KMS-11 (cell line): ENCODE data around the gene ATG10.

Source experiments
- H2AFZ ChIP-seq: fragments of 200-600 bp; sonication (generic); 2 replicates; pipeline ENCODE4 v1.6.1; 2016; ENCODE audit warnings: antibody characterized with exemption, mixed run types, low read depth
- H3K27ac ChIP-seq: fragments of 200-600 bp; sonication (generic); 2 replicates; pipeline ENCODE4 v1.6.1; 2016; ENCODE audit warnings: mild to moderate bottlenecking, mixed run types
- H3K27me3 ChIP-seq: fragments of 200-600 bp; sonication (generic); 2 replicates; pipeline ENCODE4 v1.6.1; 2017; ENCODE audit warnings: mild to moderate bottlenecking, low read depth, mixed run types, moderate library complexity; ENCODE audit not compliant: insufficient read depth
- H3K36me3 ChIP-seq: fragments of 200-600 bp; sonication (generic); 2 replicates; pipeline ENCODE4 v1.6.1; 2017; ENCODE audit warnings: mild to moderate bottlenecking, mixed run types; ENCODE audit not compliant: insufficient read depth
- H3K4me1 ChIP-seq: fragments of 200-600 bp; sonication (generic); 2 replicates; pipeline ENCODE4 v1.6.1; 2016; ENCODE audit warnings: mild to moderate bottlenecking, low read depth, mixed run types; ENCODE audit not compliant: poor library complexity, severe bottlenecking
- H3K4me2 ChIP-seq: fragments of 200-600 bp; sonication (generic); 2 replicates; pipeline ENCODE4 v1.7.0; 2016; ENCODE audit warnings: mild to moderate bottlenecking, mixed run types
- H3K4me3 ChIP-seq: fragments of 200-600 bp; sonication (generic); IDR thresholded peaks from 2 replicates; pipeline ENCODE4 v1.6.1; 2017; ENCODE audit warnings: low read depth, low read length, mixed read lengths; ENCODE audit not compliant: insufficient read depth
- H3K79me2 ChIP-seq: fragments of 200-600 bp; sonication (generic); 2 replicates; pipeline ENCODE4 v1.6.1; 2016; ENCODE audit warnings: low read depth, mixed run types; ENCODE audit not compliant: insufficient read depth
- H3K9ac ChIP-seq: fragments of 200-600 bp; sonication (generic); 2 replicates; pipeline ENCODE4 v1.6.1; 2016; ENCODE audit warnings: mild to moderate bottlenecking, mixed run types
- H4K20me1 ChIP-seq: fragments of 200-600 bp; sonication (generic); 2 replicates; pipeline ENCODE4 v1.6.1; 2016; ENCODE audit warnings: mild to moderate bottlenecking, mixed run types; ENCODE audit not compliant: insufficient read depth
- TF ChIP-seq, protein P1 (sequence below): fragments of 200-600 bp; sonication (generic); conservative IDR thresholded peaks from 2 replicates; pipeline ENCODE4 v1.6.1; 2017; ENCODE audit warnings: low read depth, mild to moderate bottlenecking, antibody characterized with exemption, low read length, moderate library complexity, mixed read lengths

The ATG10 gene

DNA sequence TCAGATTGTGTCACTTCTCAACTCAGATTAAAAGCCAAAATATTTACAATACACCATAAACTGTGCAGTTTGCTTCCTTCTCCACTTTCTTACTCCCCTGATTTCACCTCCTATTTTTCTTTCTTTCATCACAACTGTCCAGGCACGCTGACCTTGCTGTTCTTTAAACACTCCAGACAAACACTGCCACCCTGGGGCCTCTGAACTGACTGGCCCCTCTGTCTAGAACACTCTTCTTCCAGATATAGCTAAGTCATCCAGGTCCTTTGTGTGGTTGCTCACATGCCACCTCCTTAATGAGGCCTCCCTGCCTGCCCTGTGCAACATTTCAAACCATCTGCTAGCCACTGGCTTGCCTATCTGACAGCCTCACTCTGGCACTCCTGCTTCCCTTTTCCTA, 46.6 kb downstream of the ATG10 start:
- Histone ChIP-seq H3K4me1 (peaks cover 22% of the 10 kb centered on the region), H3K27me3 (no peaks in the 10 kb centered on the region), H3K9ac (peak overlapping the region; percentile 10; the same call in 1 of the 2 replicates), H2AFZ (peak overlapping the region; percentile 21; the same call in 1 of the 2 replicates), H3K36me3 (no peaks in the 10 kb centered on the region), H3K4me2 (peak overlapping the region; percentile 64), H4K20me1 (no peaks in the 10 kb centered on the region), H3K27ac (peak overlapping the region; percentile 50), H3K4me3 (no peak overlapping the region), H3K79me2 (no peaks in the 10 kb centered on the region)
- TF ChIP-seq, protein P1, sequence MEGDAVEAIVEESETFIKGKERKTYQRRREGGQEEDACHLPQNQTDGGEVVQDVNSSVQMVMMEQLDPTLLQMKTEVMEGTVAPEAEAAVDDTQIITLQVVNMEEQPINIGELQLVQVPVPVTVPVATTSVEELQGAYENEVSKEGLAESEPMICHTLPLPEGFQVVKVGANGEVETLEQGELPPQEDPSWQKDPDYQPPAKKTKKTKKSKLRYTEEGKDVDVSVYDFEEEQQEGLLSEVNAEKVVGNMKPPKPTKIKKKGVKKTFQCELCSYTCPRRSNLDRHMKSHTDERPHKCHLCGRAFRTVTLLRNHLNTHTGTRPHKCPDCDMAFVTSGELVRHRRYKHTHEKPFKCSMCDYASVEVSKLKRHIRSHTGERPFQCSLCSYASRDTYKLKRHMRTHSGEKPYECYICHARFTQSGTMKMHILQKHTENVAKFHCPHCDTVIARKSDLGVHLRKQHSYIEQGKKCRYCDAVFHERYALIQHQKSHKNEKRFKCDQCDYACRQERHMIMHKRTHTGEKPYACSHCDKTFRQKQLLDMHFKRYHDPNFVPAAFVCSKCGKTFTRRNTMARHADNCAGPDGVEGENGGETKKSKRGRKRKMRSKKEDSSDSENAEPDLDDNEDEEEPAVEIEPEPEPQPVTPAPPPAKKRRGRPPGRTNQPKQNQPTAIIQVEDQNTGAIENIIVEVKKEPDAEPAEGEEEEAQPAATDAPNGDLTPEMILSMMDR = no peak

DNA sequence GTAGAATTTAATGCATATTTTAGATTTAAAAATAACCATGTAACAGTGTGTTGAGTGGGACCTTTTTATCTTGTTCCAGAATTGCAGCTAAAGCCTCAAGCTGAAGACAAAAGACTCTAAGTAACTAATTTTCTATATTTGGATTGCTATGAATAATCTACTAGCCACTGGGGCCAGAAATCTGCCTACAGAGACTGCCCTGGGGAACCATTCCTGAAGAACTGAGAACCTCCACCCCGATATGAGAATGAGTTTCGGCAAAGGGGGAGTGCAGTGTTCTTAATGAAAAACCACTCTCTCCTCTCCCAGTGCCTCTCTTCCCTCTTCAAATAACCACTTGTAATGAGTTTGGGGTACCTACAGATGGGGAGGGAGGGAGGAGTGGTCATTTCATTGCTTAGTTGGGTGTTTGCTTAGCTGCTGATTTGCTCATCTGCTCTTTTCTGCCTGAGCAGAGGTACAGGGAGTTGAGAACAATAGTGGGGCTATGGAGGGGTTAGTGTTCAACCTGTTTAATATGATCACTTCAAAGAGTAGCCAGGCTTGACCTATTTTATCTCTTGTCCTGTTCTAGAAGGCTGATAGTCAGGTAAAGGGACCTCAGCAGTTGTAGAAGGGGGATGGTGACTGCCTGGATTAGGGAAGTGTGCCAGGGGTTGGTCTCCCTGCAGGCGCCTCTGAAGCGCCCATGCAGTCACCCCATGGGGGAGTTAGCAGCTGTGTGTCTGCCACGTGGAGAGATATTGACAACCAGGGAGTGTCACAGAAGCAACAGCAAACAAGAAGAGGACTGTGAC, 47.7 kb downstream of the ATG10 start:
- no peaks in the 10 kb centered on the region for H4K20me1 ChIP-seq
- no peaks in the 10 kb centered on the region for H3K36me3 ChIP-seq
- H3K27me3 ChIP-seq = no peaks in the 10 kb centered on the region
- H3K9ac ChIP-seq = no peak overlapping the region; the same call in 1 of the 2 replicates
- TF ChIP-seq, protein P1 = no peak
- no peak overlapping the region for H3K4me3 ChIP-seq
- H3K27ac ChIP-seq = no peak overlapping the region
- H3K4me2 ChIP-seq = peak overlapping the region; percentile 64
- H3K79me2 ChIP-seq = no peaks in the 10 kb centered on the region
- H3K4me1 ChIP-seq = peaks cover 22% of the 10 kb centered on the region
- no peak overlapping the region for H2AFZ ChIP-seq

DNA sequence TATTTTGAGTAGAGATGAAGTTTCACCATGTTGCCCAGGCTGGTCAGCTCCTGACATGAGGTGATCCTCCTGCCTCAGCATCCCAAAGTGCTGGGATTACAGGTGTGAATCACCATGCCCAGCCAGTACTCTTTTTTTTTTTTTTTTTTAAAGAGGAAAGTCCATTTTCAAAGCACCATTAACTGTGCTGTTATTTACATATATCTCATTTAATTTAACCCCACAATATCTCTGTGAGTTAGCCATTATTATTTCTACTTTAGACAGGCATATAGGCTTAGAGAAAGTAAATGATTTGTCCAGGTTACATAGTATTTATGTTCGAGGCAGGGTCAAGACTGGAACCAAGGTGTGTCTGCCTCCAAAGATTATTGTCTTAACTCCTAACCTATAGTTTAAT, 50.7 kb downstream of the ATG10 start:
- Histone ChIP-seq H3K27ac (no peak overlapping the region), H3K36me3 (no peaks in the 10 kb centered on the region), H3K27me3 (no peaks in the 10 kb centered on the region), H3K9ac (no peak overlapping the region), H4K20me1 (no peaks in the 10 kb centered on the region), H3K4me1 (peaks cover 22% of the 10 kb centered on the region), H2AFZ (no peak overlapping the region), H3K79me2 (no peaks in the 10 kb centered on the region), H3K4me2 (no peak overlapping the region), H3K4me3 (no peak overlapping the region)
- TF ChIP-seq, protein P1 = no peak

DNA sequence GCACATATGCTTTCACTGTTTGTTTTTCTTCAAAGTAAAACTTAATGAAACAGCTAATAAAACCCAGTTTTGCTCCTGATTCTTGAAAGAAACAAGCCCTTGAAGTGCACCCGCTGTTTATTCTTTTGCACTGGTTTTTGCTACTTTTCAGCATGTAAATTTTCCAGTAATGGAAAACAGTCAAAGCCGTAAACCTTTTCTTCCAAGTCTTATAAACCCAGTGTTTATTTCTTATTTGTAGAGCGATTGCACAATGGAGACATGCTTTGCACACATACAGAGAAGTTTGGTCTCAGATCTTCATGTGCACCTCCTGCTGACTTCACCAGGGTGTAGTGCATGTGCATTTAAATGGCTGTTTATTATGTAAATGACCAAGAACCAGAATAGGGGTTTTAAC, 51.8 kb downstream of the ATG10 start:
- H3K36me3 ChIP-seq = no peaks in the 10 kb centered on the region
- no peak overlapping the region for H3K9ac ChIP-seq
- peaks cover 13% of the 10 kb centered on the region for H3K4me1 ChIP-seq
- H3K4me2 ChIP-seq = no peak overlapping the region
- H3K4me3 ChIP-seq = no peak overlapping the region
- no peaks in the 10 kb centered on the region for H3K79me2 ChIP-seq
- TF ChIP-seq, protein P1 = no peak
- no peaks in the 10 kb centered on the region for H3K27me3 ChIP-seq
- H4K20me1 ChIP-seq = no peaks in the 10 kb centered on the region
- H3K27ac ChIP-seq = no peak overlapping the region
- H2AFZ ChIP-seq = no peak overlapping the region
